HepG2 (cell line): ENCODE measurements around the gene TBXAS1. TPM values are rescaled to one million over a fixed set of nuclear protein-coding genes. Genes with fewer than 3 reads are reported as not detected.

ENCODE experiments used
- ATAC-seq: fragments of 200-7000 bp; cut with Tn5 transposase; 3 replicates; pipeline ENCODE4 v1.9.1; 2020; ENCODE audit warnings: mild to moderate bottlenecking, moderate library complexity
- BruUV-seq: library from RNA; stranded (reverse); fragments of 400-500 nt; replicated peaks from 2 replicates; lab custom pipeline; 2021; lab: Mats Ljungman, UMichigan
- CTCF ChIA-PET: fragments of 300-600 bp; formaldehyde crosslinking; extraction: SDS; loops from one replicate; lab custom pipeline; 2021; ENCODE audit warnings: low total read pairs, inconsistent platforms, low intra/inter-chr PET ratio; lab: Yijun Ruan, JAX
- POLR2A ChIA-PET: fragments of 350-600 bp; sonication (Branson Sonifier 250); formaldehyde crosslinking; loops from one replicate; lab custom pipeline; 2020; ENCODE audit warnings: antibody characterized with exemption, inconsistent platforms; lab: Yijun Ruan, JAX
- DNase-seq: peaks from one replicate; pipeline ENCODE4 v3.0.0-alpha.2; 2015; ENCODE audit warnings: low spot score
- FAIRE-seq: peaks from 3 replicates; lab custom pipeline; 2011; peaks lifted over from hg19 to GRCh38; lab: Jason Lieb, UNC
- H2AFZ ChIP-seq: one replicate; pipeline ENCODE4 v1.6.1; 2011; ENCODE audit warnings: low read length, inconsistent platforms
- H3K27ac ChIP-seq: fragments of 300-600 bp; 3 replicates; pipeline ENCODE4 v1.8.0; 2011; ENCODE audit warnings: mixed run types, mild to moderate bottlenecking, mixed read lengths, low read length, inconsistent platforms; ENCODE audit not compliant: insufficient read depth; ENCODE audit errors: extremely low read length
- H3K27me3 ChIP-seq, 2 experiments: fragments of 200-600 bp in 1 of 2; 2 replicates in 1 of 2; 3 replicates in 1 of 2; pipeline versions ENCODE4 v1.6.0 to v1.8.0; 2011; ENCODE audit warnings: low read length in 2 of 2, mild to moderate bottlenecking in 2 of 2, moderate library complexity in 2 of 2, inconsistent platforms in 1 of 2; ENCODE audit not compliant: insufficient read depth in 2 of 2, control insufficient read depth in 1 of 2
- H3K36me3 ChIP-seq, 2 experiments: fragments of 200-600 bp in 1 of 2; replicated peaks in 1 of 2; 2 replicates in 1 of 2; 3 replicates in 1 of 2; pipeline versions ENCODE4 v1.5.1 to v1.8.0; 2011; ENCODE audit warnings: low read length in 2 of 2, inconsistent platforms in 1 of 2; ENCODE audit not compliant: insufficient read depth in 2 of 2, control insufficient read depth in 1 of 2
- H3K4me1 ChIP-seq: 2 replicates; pipeline ENCODE4 v1.5.1; 2012; ENCODE audit warnings: low read length, inconsistent platforms; ENCODE audit not compliant: insufficient read depth
- H3K4me2 ChIP-seq: 2 replicates; pipeline ENCODE4 v1.6.0; 2011; ENCODE audit warnings: low read depth, low read length, inconsistent platforms
- H3K4me3 ChIP-seq, 3 experiments: fragments of 200-600 bp in 1 of 3; sonication (generic), shearing (Covaris generic) in 1 of 3; replicated peaks in 1 of 3; 2 replicates each; pipeline ENCODE4 v1.5.1; 2011 to 2016; ENCODE audit warnings: low read length in 3 of 3, inconsistent platforms in 2 of 3, low read depth in 2 of 3, mild to moderate bottlenecking in 2 of 3, control low read depth in 1 of 3, mixed read lengths in 1 of 3; ENCODE audit not compliant: insufficient read depth in 1 of 3
- H3K79me2 ChIP-seq: one replicate; pipeline ENCODE4 v1.6.1; 2011; ENCODE audit warnings: low read length, inconsistent platforms; ENCODE audit not compliant: insufficient read depth
- H3K9ac ChIP-seq: 2 replicates; pipeline ENCODE4 v1.6.0; 2011; ENCODE audit warnings: mild to moderate bottlenecking, low read depth, low read length, inconsistent platforms; ENCODE audit not compliant: insufficient read depth
- H3K9me3 ChIP-seq: 2 replicates; pipeline ENCODE4 v1.5.1; 2012; ENCODE audit warnings: mild to moderate bottlenecking, low read length
- H4K20me1 ChIP-seq: 2 replicates; pipeline ENCODE4 v1.6.0; 2011; ENCODE audit warnings: inconsistent platforms, mild to moderate bottlenecking, low read length, moderate library complexity; ENCODE audit not compliant: insufficient read depth
- DPF2 ChIP-seq: sonication (generic); formaldehyde crosslinking; IDR thresholded peaks from 2 replicates; pipeline ENCODE4 v1.4.0; 2020; ENCODE audit warnings: mild to moderate bottlenecking, low read depth, missing genetic modification reagents, borderline replicate concordance
- GTF2F1 ChIP-seq: fragments of 150-350 bp; IDR thresholded peaks from 2 replicates; pipeline ENCODE4 v1.6.1; 2014; ENCODE audit warnings: low read length
- PHF5A ChIP-seq: IDR thresholded peaks from one replicate; pipeline ENCODE4 v1.6.1; 2018; ENCODE audit warnings: low read depth, missing genetic modification reagents; ENCODE audit not compliant: unreplicated experiment
- RBM39 ChIP-seq: fragments of 200-400 bp; formaldehyde crosslinking; IDR thresholded peaks from one replicate; pipeline ENCODE4 v1.6.1; 2018; ENCODE audit warnings: antibody characterized with exemption, mild to moderate bottlenecking, low read depth, low read length; ENCODE audit not compliant: poor library complexity, severe bottlenecking
- REL ChIP-seq: sonication (generic); formaldehyde crosslinking; conservative IDR thresholded peaks from 2 replicates; pipeline ENCODE4 v1.8.0; 2022; ENCODE audit warnings: mild to moderate bottlenecking, missing genetic modification reagents, moderate library complexity
- SRY ChIP-seq: sonication (generic); formaldehyde crosslinking; IDR thresholded peaks from 2 replicates; pipeline ENCODE4 v1.8.0; 2022; ENCODE audit warnings: mild to moderate bottlenecking, missing genetic modification reagents
- ZBTB8A ChIP-seq: sonication (generic); formaldehyde crosslinking; IDR thresholded peaks from 2 replicates; pipeline ENCODE4 v1.4.0; 2020; ENCODE audit warnings: mild to moderate bottlenecking, low read depth, missing genetic modification reagents, borderline replicate concordance
- ZC3H4 ChIP-seq: sonication (generic); formaldehyde crosslinking; IDR thresholded peaks from 2 replicates; pipeline ENCODE4 v1.4.0; 2020; ENCODE audit warnings: missing genetic modification reagents, borderline replicate concordance
- ZFP36L1 ChIP-seq: sonication (generic); formaldehyde crosslinking; IDR thresholded peaks from 2 replicates; pipeline ENCODE4 v1.8.0; 2022; ENCODE audit warnings: mild to moderate bottlenecking, missing genetic modification reagents, moderate library complexity
- ZFP82 ChIP-seq: sonication (generic); formaldehyde crosslinking; IDR thresholded peaks from 2 replicates; pipeline ENCODE4 v1.5.1; 2020; ENCODE audit warnings: mild to moderate bottlenecking, missing genetic modification reagents, borderline replicate concordance
- ZNF230 ChIP-seq: sonication (generic); formaldehyde crosslinking; IDR thresholded peaks from 2 replicates; pipeline ENCODE4 v1.4.0; 2020; ENCODE audit warnings: mild to moderate bottlenecking, missing genetic modification reagents
- ZNF569 ChIP-seq: sonication (generic); formaldehyde crosslinking; IDR thresholded peaks from 2 replicates; pipeline ENCODE4 v1.5.0; 2020; ENCODE audit warnings: mild to moderate bottlenecking, missing genetic modification reagents, moderate library complexity, borderline replicate concordance
- ZNF660 ChIP-seq: sonication (generic); formaldehyde crosslinking; IDR thresholded peaks from 2 replicates; pipeline ENCODE4 v1.5.1; 2020; ENCODE audit warnings: mild to moderate bottlenecking, low read depth, missing genetic modification reagents, borderline replicate concordance
- ZNF792 ChIP-seq: IDR thresholded peaks from 2 replicates; pipeline ENCODE4 v1.6.1; 2016
- in situ Hi-C: cut with HindIII; loops from 2 replicates; pipeline ENCODE4 v1.10.0; 2017; ENCODE audit warnings: low pct_unique_long_range_greater_than_20kb; ENCODE audit not compliant: extremely low pct_ligation_motif_present
- intact Hi-C: fragments of 100-400 bp; cut with micrococcal nuclease; formaldehyde crosslinking; loops from one replicate; pipeline ENCODE4 v1.10.0; 2022; ENCODE audit not compliant: unreplicated experiment
- polyA plus RNA-seq, 8 experiments: library from polyadenylated mRNA; depleted of rRNA in 3 of 8; stranded (reverse) in 7 of 8; unstranded in 1 of 8; fragments of >200 nt; fragmentation: Illumina TruSeq in 4 of 8; extraction: Trizol in 4 of 8; gene quantifications; 2 replicates each; pipeline versions ENCODE4 v1.2.1 to v1.2.3, GENCODE V29; 2011 to 2016; ENCODE audit warnings: low read depth in 4 of 8, missing spikeins in 1 of 8, mixed read lengths in 1 of 8; ENCODE audit not compliant: insufficient read depth in 1 of 8
- total RNA-seq, 5 experiments: library from RNA; depleted of rRNA; stranded (reverse); fragments of >200 nt; fragmentation: Illumina TruSeq; extraction: Trizol; gene quantifications; 2 replicates each; pipeline ENCODE4 v1.2.3, GENCODE V29; 2016; ENCODE audit warnings: low read depth in 1 of 5
- TF ChIP-seq, protein P1 (sequence below): sonication (generic); formaldehyde crosslinking; IDR thresholded peaks from 2 replicates; pipeline ENCODE4 v1.8.0; 2022; ENCODE audit warnings: missing genetic modification reagents, low read depth, mild to moderate bottlenecking, borderline replicate concordance
- TF ChIP-seq, protein P2 (sequence below): IDR thresholded peaks from 2 replicates; pipeline ENCODE4 v1.6.1; 2018; ENCODE audit warnings: missing genetic modification reagents, mild to moderate bottlenecking, missing compliant biosample characterization
- TF ChIP-seq, protein P3 (sequence below), 2 experiments: IDR thresholded peaks; 2 replicates each; pipeline ENCODE4 v1.6.1; 2011 to 2012; ENCODE audit warnings: low read length in 2 of 2, borderline replicate concordance in 1 of 2, low read depth in 1 of 2, mild to moderate bottlenecking in 1 of 2, moderate library complexity in 1 of 2

Gene TBXAS1
- total and polyA plus RNA-seq, 2 of the 13 experiments (the other 11 are each of a cell fraction or from before 2014, with no cell fraction given), result 4.0 to 4.9 TPM

- BruUV-seq, result no TSS peak
- H3K36me3 ChIP-seq, result no peaks in the 10 kb centered on the region
- H3K4me2 ChIP-seq, result no peak overlapping the region
- no peaks in the 10 kb centered on the region for H3K79me2 ChIP-seq
- ChIA-PET POLR2A (no interaction called here), CTCF (no interaction called here)
- H3K27me3 ChIP-seq, result no peaks in the 10 kb centered on the region
- peaks cover 12% of the 10 kb centered on the region for H3K9me3 ChIP-seq
- no peak for FAIRE-seq
- no peak for ATAC-seq
- no peak overlapping the region for H3K27ac ChIP-seq
- H3K4me1 ChIP-seq, result no peaks in the 10 kb centered on the region
- no peak for DNase-seq
- no peak overlapping the region for H2AFZ ChIP-seq
- H3K9ac ChIP-seq, result no peak overlapping the region
- in situ Hi-C loops (no loop called here), intact Hi-C loops (no loop called here)
- no peaks in the 10 kb centered on the region for H4K20me1 ChIP-seq
- H3K4me3 ChIP-seq, result no peak overlapping the region
- TF ChIP-seq ZFP82 (no peak), DPF2 (CRISPR knock-in tag) (no peak), ZNF230 (CRISPR knock-in tag) (no peak), ZNF792 (no peak), PHF5A (CRISPR knock-in tag) (no peak), SRY (CRISPR knock-in tag) (no peak), GTF2F1 (no peak), ZFP36L1 (no peak), ZNF660 (CRISPR knock-in tag) (no peak), ZNF569 (no peak), REL (no peak), RBM39 (no peak), ZC3H4 (CRISPR knock-in tag) (no peak), ZBTB8A (CRISPR knock-in tag) (no peak)
- TF ChIP-seq, protein P1, sequence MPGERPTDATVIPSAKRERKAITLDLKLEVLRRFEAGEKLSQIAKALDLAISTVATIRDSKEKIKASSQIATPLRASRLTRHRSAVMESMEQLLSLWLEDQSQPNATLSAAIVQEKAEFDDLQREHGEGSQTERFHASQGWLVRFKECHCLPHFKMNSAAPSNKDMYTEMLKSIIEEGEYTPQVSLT (CRISPR knock-in tag), result no peak
- TF ChIP-seq, protein P2, sequence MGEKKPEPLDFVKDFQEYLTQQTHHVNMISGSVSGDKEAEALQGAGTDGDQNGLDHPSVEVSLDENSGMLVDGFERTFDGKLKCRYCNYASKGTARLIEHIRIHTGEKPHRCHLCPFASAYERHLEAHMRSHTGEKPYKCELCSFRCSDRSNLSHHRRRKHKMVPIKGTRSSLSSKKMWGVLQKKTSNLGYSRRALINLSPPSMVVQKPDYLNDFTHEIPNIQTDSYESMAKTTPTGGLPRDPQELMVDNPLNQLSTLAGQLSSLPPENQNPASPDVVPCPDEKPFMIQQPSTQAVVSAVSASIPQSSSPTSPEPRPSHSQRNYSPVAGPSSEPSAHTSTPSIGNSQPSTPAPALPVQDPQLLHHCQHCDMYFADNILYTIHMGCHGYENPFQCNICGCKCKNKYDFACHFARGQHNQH, result no peak
- TF ChIP-seq, protein P3, sequence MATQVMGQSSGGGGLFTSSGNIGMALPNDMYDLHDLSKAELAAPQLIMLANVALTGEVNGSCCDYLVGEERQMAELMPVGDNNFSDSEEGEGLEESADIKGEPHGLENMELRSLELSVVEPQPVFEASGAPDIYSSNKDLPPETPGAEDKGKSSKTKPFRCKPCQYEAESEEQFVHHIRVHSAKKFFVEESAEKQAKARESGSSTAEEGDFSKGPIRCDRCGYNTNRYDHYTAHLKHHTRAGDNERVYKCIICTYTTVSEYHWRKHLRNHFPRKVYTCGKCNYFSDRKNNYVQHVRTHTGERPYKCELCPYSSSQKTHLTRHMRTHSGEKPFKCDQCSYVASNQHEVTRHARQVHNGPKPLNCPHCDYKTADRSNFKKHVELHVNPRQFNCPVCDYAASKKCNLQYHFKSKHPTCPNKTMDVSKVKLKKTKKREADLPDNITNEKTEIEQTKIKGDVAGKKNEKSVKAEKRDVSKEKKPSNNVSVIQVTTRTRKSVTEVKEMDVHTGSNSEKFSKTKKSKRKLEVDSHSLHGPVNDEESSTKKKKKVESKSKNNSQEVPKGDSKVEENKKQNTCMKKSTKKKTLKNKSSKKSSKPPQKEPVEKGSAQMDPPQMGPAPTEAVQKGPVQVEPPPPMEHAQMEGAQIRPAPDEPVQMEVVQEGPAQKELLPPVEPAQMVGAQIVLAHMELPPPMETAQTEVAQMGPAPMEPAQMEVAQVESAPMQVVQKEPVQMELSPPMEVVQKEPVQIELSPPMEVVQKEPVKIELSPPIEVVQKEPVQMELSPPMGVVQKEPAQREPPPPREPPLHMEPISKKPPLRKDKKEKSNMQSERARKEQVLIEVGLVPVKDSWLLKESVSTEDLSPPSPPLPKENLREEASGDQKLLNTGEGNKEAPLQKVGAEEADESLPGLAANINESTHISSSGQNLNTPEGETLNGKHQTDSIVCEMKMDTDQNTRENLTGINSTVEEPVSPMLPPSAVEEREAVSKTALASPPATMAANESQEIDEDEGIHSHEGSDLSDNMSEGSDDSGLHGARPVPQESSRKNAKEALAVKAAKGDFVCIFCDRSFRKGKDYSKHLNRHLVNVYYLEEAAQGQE (IDR thresholded peaks at IDR 0.05; ENCODE audit: borderline replicate concordance in 1 of 2, low read depth in 1 of 2, low read length in 2 of 2), result no peak
Measured at GRCh38 chr7:139906879-139907278, 77.8 kb downstream of the TBXAS1 start.
